DMS 273 (cell line): ENCODE measurements around the gene BANP.
"Not testable (repeated sequence)": the region's sequence is repeated elsewhere in the genome, so short reads cannot be mapped to it uniquely, and the experiment has no call there.

Source experiments
- DNase-seq: peaks from one replicate; lab custom pipeline; 2025; ENCODE audit not compliant: unreplicated experiment; lab: John Stamatoyannopoulos, UW

BANP gene

DNA sequence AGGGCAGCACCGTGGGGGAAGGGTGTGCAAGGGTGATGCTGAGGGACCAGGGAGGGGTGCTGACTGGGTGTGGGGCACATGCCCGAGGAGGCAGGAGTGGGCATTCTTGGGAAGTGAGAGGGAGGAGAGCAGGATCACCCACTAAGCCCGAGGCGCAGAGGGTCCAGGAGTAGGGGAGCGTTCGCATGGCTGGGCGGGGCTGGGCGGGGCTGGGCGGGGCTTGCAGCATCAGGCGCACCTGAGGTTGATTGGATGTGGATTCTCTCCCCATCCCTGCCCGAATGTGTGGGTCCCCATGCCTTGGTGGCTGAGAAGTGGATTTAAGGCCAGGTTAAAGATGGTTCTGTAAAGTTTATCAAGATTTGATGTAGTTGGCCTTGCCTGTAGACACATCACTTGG lies 14.2 kb downstream of the BANP start:
- DNase-seq = no peak

DNA sequence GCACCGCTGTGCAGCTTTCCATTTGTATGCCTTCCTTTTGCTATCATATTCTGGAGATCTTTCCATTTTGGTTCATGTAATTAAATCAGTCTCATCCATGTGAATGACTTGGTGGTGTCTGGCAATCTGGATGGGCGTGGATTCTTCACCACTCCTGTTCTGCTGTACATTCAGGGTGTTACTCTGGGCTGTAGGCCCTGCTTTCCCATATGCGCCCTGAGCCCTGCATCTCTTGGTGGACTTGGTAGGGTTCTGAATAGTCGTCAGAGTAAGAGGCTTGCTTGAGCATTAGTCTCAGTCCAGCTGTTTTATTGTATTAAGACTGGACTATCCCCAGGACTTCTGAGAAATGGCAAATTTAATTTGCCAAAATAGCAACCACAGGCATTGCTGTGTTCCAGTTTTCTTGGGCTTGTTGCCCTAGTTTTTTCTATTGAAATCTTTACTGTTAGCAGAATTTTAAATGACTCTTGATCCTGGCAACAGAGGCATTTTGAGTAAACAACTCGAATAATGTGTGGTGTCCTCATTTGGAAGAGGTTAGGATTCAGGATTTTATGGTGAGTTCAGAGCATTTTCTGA lies 14.9 kb downstream of the BANP start:
- DNase-seq = no peak

- peak; percentile 20 for DNase-seq
These were observed 15.5 kb downstream of the BANP start for GRCh38 chr16:87966685-87967185.

DNA sequence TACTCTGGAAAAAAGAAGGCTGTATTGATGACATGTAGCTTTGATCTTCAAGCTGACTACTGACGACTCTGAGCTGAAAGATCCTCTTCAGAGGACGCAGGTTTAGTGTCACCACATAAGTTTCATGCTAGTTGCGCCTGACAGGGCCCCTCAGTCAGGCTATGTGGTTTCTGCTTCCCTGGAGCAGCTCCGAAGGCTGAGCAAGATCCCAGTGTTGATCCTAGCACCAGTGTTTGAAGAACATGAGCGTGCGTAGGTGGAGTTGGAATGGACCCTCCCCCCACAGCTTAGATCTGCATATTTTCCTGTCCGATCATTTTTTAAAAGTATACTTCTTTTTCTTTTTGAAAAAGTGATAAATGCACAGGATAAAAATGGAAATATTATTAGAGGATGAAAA lies 17.3 kb downstream of the BANP start:
- no peak for DNase-seq

DNA sequence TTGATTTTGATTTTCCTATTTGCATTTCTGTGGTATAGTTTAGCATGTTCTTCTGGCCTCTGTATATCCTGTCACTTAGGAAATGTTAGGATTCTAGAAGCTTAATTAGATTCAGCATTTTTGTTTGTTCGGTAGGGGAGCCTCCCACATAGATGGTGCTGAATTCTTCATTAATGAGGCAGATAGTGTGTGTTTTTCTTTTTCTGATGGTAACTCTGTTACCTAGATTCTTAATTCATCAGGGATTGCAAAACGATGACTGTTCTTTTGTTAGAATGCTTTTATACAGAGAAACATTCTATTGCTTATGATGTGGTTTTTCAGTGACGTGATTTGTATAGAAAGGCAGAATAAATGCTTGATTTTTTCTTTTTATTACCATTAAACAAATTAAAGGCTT lies 19.0 kb downstream of the BANP start:
- peak; percentile 20 for DNase-seq

DNA sequence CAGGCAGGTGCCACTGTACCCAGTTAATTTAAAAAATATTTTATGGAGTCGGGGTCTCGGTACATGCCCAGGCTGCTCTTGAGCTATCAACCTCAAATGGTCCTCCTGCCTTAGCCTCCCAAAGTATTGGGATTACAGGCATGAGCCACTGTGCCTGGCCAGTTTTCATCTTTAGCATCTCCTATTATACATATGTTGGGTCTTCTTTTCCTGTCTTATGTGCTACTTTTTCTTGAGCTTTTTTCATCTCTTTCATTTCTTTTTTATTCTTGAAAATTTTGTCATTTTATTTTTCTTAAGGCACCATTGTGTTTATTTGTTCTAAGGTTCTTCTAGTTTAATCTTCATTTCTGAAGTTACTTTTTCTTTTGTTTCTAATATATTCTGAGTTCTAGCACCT lies 20.7 kb downstream of the BANP start:
- peak; percentile 29 for DNase-seq

GRCh38 chr16:87973717-87974116 lies 22.5 kb downstream of the BANP start:
- no peak for DNase-seq

DNA sequence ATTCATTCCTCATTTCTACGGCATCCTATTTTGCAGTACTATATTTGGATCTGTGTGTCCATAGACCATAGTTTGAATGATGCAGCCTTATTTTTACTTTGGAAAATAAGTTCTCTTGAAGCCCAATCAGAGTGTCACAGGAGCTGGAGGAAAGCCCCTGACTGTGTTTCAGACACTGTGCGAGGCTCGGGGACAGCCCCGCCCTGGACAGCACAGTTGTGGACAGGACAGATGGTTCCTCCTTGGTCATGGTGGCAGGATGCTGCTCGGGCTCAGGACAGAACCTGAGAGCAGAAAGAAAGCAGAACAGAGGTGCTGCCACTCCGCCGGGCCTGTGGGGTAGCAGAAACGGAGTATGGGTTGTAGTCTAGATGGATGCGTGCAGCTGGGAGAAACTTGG lies 22.9 kb downstream of the BANP start:
- no peak for DNase-seq

- no peak for DNase-seq
These were observed 25.4 kb downstream of the BANP start for GRCh38 chr16:87976665-87977064.

DNA sequence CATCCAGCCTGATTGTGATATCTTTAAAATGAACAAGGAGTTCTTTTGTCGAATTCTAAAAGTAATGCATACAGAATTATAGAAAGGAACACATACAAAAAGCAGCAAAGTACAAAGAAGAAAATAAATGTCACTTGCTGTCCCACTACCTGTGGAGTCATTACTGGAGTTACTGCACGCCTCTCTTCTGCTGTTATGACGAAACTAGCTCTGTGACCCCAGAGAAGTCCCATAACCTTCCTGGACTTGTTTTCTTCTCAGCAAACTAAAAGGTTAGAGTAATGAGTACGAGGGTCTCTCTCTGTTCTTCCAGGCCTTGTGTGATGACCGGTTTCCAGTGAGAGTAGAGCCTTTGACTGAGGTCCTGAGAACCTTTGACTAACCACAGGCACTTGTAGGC lies 26.9 kb downstream of the BANP start:
- no peak for DNase-seq

DNA sequence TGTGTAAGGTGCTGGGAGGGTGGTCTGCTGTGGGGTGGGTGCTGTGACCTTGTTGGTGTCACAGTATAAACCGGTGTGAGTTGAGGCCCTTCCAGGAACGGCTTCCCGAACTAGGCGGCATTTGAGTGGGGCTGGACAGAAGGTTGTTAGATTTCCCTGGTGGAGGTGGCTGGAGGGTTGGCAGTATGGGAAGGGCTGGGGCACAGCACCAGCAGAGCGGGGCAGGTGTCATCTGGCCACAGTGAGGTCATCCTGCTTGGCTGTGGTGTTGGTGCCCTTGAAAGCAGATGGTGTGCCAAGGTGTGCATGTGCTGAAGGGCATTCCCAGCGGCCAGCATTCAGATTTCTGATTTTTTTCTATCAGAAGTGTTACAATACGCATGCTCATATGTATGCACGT lies 28.1 kb downstream of the BANP start:
- peak; percentile 65 for DNase-seq

DNA sequence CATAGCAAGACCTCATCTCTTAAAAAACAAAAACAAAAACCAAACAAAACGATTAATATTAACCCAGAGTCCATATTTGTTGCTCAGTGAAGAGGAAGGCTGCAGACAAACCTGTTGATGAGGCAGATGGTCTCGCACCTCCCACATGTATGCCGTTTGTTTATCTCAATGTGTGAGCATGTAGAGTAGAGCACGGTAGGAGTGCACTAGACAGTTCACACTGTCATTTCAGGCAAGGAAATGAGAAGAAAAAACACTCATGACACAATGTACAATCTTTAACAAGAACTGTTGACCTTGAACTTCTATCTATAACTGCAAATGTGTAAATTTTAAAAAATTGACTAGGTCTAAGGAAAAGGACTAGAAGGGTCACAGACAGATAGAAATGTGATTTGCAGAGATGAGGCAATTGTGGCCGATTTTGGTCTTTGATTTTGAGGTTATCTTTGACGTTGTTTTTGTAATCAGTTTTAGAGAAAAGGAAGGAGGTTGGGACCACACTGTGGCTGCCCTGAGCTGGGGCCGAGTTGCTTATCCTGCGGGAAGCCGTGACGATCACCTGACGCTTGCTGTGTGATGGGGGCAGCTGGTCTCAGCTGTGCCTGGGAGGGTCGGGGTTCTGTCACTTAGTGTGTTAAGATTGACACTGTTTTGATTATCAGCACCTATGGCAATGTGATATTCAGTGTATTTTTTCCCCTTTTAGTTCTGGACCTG lies 28.8 kb downstream of the BANP start:
- DNase-seq = peak; percentile 54

- DNase-seq = not testable (repeated sequence)
These were observed 30.1 kb downstream of the BANP start for GRCh38 chr16:87981376-87981775.

GRCh38 chr16:87982581-87983041 lies 31.4 kb downstream of the BANP start:
- no peak for DNase-seq

GRCh38 chr16:87983072-87983736 lies 32.0 kb downstream of the BANP start:
- DNase-seq = peak; percentile 16

DNA sequence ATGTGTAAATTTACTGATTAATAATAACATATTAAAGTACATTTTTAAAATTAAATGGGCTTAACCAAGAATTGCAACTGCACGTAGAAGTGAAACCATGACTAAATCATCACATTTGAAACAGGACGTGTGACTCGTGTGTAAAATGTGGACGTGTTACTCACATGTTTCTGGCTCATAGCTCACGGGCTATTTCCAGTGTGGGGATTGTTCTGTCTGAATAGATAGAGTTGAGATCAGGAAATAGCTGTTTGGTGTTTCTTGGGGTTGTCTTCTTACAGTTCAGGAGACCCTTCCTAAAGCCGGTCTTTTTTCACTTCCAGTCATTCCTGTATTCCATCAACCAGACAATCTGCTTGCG lies 32.5 kb downstream of the BANP start:
- DNase-seq = not testable (repeated sequence)

DNA sequence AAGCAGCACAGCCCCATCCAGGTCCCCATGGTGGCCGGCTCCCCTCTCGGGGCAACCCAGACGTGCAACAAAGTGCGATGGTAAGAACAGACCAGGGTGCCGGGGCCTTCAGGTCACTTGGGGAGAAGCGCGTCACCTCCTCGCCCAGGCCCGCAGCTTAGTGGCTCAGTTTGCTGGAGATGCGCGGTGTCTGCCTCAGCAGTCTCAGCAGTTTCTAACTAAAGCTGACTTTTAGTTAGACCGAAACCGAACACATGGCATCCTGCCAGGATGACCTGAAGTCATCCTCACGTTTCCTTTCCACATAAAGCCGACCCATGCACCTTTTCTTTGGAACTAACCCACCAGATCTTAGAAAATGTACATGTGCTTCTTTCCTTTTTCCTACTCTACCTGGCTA lies 32.9 kb downstream of the BANP start:
- DNase-seq = not testable (repeated sequence)

GRCh38 chr16:87984632-87985267 lies 33.5 kb downstream of the BANP start:
- DNase-seq = no peak

GRCh38 chr16:87985493-87985892 lies 34.3 kb downstream of the BANP start:
- not testable (repeated sequence) for DNase-seq

- not testable (repeated sequence) for DNase-seq
These were observed 35.2 kb downstream of the BANP start for GRCh38 chr16:87986361-87986849.

GRCh38 chr16:87988596-87988995 lies 37.4 kb downstream of the BANP start:
- DNase-seq = not testable (repeated sequence)
